HL-60 (cell line): ENCODE measurements around the gene CPNE6.
A peak's percentile ranks its signal among the peaks of the same experiment; 100 is the strongest.

Experiments used
- DNase-seq, 2 experiments: peaks; one replicate each; pipeline ENCODE4 v3.0.0-alpha.2; 2010 to 2020; ENCODE audit warnings: low read depth in 1 of 2, low spot score in 1 of 2
- H3K27ac ChIP-seq: fragments of 250-450 bp; sonication (Bioruptor Pico); replicated peaks from 2 replicates; pipeline ENCODE4 v1.5.1; 2020; ENCODE audit warnings: mild to moderate bottlenecking, moderate library complexity
- H3K27me3 ChIP-seq: fragments of 250-450 bp; sonication (Bioruptor Pico); 2 replicates; pipeline ENCODE4 v1.5.1; 2021; ENCODE audit warnings: mild to moderate bottlenecking, moderate library complexity; ENCODE audit not compliant: insufficient read depth, poor library complexity, severe bottlenecking
- H3K4me3 ChIP-seq: replicated peaks from 2 replicates; pipeline ENCODE4 v1.5.1; 2011; ENCODE audit warnings: mild to moderate bottlenecking, control low read depth, low read length; ENCODE audit not compliant: insufficient read depth
- GABPA ChIP-seq: IDR thresholded peaks from 2 replicates; pipeline ENCODE4 v1.6.1; 2012; ENCODE audit warnings: low read depth
- POLR2AphosphoS5 ChIP-seq: IDR thresholded peaks from 2 replicates; pipeline ENCODE4 v1.6.1; 2012; ENCODE audit warnings: low read depth
- SPI1 ChIP-seq: IDR thresholded peaks from 2 replicates; pipeline ENCODE4 v1.6.1; 2012; ENCODE audit warnings: low read depth, mild to moderate bottlenecking, borderline replicate concordance
- TF ChIP-seq, protein P1 (sequence below): IDR thresholded peaks from 2 replicates; pipeline ENCODE4 v1.6.1; 2012; ENCODE audit warnings: low read depth; ENCODE audit not compliant: insufficient replicate concordance
- TF ChIP-seq, protein P2 (sequence below): IDR thresholded peaks from one replicate; pipeline ENCODE4 v1.5.1; 2011; ENCODE audit warnings: low read length, control low read depth, inconsistent platforms; ENCODE audit not compliant: insufficient read depth

Gene CPNE6

DNA sequence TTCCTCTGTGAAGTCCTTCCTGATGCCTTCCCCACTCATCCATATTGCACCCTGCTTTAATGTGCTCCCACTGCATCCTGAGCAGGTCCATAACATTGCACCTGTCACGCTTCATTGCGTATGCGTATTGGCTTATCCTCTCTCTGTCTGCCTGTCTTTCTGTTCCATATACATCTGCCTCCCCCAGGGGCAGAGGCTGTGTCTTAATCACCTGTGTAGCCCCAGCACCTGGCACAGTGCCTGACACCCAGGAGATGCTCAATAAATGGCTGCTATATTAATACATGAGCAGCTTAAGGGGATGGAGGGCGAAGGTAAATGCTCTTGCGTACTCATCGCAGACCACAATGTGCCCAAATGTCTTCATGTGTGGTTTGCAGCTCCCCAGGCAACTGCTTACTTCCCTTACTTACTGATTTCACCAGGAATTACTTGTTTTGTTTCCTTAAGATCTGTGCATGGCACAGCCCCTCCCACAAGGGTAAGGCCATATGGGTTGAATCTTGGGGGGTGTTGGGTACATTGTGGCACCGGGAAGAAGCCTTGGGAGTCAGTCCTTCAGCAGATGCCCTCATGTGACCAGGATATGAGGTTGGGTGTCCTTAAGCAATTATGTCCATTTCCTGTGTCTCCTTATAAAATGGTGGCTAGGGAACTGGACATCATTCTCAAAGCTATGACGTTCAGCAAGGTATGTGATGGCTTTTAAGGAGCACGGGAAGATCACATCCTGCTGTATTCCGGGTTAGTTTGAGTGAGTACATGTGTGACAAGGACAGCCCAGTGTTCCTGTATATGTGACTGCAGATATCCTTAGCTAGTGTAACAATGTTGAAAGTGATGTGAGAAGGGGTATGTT is 848 bp upstream of the CPNE6 start:
- H3K27me3 ChIP-seq: no peaks in the 10 kb centered on the region
- TF ChIP-seq GABPA (no peak), SPI1 (no peak), POLR2AphosphoS5 (no peak)
- TF ChIP-seq, protein P1, sequence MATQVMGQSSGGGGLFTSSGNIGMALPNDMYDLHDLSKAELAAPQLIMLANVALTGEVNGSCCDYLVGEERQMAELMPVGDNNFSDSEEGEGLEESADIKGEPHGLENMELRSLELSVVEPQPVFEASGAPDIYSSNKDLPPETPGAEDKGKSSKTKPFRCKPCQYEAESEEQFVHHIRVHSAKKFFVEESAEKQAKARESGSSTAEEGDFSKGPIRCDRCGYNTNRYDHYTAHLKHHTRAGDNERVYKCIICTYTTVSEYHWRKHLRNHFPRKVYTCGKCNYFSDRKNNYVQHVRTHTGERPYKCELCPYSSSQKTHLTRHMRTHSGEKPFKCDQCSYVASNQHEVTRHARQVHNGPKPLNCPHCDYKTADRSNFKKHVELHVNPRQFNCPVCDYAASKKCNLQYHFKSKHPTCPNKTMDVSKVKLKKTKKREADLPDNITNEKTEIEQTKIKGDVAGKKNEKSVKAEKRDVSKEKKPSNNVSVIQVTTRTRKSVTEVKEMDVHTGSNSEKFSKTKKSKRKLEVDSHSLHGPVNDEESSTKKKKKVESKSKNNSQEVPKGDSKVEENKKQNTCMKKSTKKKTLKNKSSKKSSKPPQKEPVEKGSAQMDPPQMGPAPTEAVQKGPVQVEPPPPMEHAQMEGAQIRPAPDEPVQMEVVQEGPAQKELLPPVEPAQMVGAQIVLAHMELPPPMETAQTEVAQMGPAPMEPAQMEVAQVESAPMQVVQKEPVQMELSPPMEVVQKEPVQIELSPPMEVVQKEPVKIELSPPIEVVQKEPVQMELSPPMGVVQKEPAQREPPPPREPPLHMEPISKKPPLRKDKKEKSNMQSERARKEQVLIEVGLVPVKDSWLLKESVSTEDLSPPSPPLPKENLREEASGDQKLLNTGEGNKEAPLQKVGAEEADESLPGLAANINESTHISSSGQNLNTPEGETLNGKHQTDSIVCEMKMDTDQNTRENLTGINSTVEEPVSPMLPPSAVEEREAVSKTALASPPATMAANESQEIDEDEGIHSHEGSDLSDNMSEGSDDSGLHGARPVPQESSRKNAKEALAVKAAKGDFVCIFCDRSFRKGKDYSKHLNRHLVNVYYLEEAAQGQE: no peak
- TF ChIP-seq, protein P2, sequence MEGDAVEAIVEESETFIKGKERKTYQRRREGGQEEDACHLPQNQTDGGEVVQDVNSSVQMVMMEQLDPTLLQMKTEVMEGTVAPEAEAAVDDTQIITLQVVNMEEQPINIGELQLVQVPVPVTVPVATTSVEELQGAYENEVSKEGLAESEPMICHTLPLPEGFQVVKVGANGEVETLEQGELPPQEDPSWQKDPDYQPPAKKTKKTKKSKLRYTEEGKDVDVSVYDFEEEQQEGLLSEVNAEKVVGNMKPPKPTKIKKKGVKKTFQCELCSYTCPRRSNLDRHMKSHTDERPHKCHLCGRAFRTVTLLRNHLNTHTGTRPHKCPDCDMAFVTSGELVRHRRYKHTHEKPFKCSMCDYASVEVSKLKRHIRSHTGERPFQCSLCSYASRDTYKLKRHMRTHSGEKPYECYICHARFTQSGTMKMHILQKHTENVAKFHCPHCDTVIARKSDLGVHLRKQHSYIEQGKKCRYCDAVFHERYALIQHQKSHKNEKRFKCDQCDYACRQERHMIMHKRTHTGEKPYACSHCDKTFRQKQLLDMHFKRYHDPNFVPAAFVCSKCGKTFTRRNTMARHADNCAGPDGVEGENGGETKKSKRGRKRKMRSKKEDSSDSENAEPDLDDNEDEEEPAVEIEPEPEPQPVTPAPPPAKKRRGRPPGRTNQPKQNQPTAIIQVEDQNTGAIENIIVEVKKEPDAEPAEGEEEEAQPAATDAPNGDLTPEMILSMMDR: no peak
- peak in 1 of 2 experiments; percentile 42 for DNase-seq
- H3K4me3 ChIP-seq: no peak overlapping the region
- H3K27ac ChIP-seq: no peak overlapping the region

DNA sequence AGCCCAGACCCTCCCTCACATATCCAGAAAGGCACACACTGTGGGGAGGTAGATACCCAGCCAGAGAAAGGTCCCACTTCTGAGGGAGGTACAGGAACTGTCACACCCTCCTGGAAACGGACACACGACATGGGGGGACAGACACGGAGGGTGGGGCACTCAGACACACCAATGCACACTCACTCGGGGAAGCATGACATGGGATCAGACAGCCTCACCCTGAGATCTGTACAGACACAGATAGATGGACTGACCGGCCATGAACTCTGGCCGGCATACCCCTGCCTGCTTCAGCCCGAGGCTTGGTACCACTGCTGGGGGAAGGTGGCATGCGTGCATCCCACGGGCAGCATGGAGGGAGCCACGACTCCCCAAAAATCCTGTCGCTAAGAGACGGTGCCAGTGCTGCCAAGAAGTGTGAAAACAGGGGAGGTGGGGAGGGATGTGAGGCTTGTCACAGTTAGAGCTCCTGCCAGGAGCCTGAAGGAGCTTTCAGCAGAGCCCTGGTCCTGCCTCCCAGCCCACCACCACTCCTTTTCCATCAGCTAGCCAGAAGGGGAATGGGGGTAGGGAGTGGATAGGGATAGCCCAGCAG is 571 bp downstream of the CPNE6 start:
- no peak overlapping the region for H3K27ac ChIP-seq
- TF ChIP-seq, protein P2: no peak
- H3K4me3 ChIP-seq: no peak overlapping the region
- H3K27me3 ChIP-seq: no peaks in the 10 kb centered on the region
- no peak for DNase-seq

DNA sequence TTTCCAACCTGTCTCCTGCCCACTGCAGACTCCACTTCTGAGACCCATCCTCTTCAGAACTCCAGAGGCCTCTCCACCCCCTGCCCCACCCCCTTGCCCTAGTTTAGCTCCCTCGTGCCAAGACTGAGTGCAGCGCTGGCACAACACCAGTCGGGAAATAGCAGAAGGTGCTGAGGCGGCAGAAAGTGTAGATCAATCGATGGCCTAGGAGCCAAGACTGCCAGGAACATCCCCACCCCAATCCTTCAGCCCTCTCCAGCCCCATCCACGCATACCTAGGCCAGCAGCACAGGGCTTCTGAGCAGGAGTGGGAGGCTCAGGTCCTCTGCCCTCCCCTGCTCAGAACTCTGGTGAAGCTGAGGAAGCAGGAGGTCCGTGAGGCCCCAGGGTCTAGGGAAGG is 1.1 kb downstream of the CPNE6 start:
- Histone ChIP-seq H3K27me3 (no peaks in the 10 kb centered on the region), H3K27ac (no peak overlapping the region), H3K4me3 (no peak overlapping the region)
- no peak for DNase-seq
- TF ChIP-seq, protein P1: no peak
- TF ChIP-seq SPI1 (no peak), POLR2AphosphoS5 (no peak), GABPA (no peak)
- TF ChIP-seq, protein P2: no peak
